ENCODE results near the gene MEGF11. TPM values are rescaled to one million over a fixed set of nuclear protein-coding genes. Genes with fewer than 3 reads are reported as not detected.

The MEGF11 gene
- total RNA-seq, 3 donors from 2014 or later (not counting 1 experiment from before 2014, with no cell fraction given): not detected

GRCh38 chr15:66215811-66216210, 37.7 kb downstream of the MEGF11 start:
- Mint-ChIP-seq H3K9me3 (no peaks in the 10 kb centered on the region), H3K27me3 (ENCODE audit: low read depth in 2 of 2) (peaks cover 0 to 8% of the 10 kb centered on the region in 2 donors)

DNA sequence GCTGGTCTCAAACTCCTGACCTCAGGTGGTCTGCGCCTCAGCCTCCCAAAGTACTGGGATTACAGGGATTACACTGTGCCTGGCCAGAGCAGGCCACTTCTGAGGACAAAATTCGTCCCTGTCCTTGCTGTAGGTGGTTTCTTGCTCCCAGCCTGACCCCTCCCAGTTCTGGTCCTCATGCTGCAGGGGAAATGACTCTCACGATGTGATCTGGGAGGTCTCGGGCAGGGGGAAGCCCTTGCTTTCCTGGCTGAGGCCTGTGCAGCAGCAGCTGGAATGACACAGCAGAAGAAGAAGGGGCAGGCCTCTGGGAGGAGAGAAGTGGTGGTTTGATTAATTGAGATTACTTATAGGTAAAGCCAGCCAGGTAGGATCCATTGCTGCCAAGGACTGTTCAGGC, 39.3 kb downstream of the MEGF11 start:
- intact Hi-C loops (cut with micrococcal nuclease): no loop called here
- Histone ChIP-seq H3K4me3 (ENCODE audit: low read length) (no peak overlapping the region), H3K27me3 (ENCODE audit: control insufficient read depth, insufficient read depth, low read length) (no peaks in the 10 kb centered on the region), H3K4me1 (ENCODE audit: control insufficient read depth, insufficient read depth, low read length) (no peaks in the 10 kb centered on the region), H3K36me3 (ENCODE audit: control insufficient read depth, insufficient read depth, low read length) (no peaks in the 10 kb centered on the region), H3K27ac (ENCODE audit: low read length) (no peak overlapping the region), H3K9me3 (ENCODE audit: control insufficient read depth, insufficient read depth, low read length) (no peaks in the 10 kb centered on the region)
- Mint-ChIP-seq H3K36me3 (no peaks in the 10 kb centered on the region), H3K4me1 (no peaks in the 10 kb centered on the region), H3K9me3 (no peaks in the 10 kb centered on the region), H3K27ac (no peak overlapping the region), H3K4me3 (no peak overlapping the region), H3K27me3 (ENCODE audit: low read depth in 2 of 2) (peaks cover 0 to 6% of the 10 kb centered on the region in 2 donors)
- 45% methylated on average over 4 of the region's 4 CpGs for WGBS (ENCODE audit: insufficient coverage)
- DNase-seq (no peak), ATAC-seq (no peak)
- TF ChIP-seq, protein P1, sequence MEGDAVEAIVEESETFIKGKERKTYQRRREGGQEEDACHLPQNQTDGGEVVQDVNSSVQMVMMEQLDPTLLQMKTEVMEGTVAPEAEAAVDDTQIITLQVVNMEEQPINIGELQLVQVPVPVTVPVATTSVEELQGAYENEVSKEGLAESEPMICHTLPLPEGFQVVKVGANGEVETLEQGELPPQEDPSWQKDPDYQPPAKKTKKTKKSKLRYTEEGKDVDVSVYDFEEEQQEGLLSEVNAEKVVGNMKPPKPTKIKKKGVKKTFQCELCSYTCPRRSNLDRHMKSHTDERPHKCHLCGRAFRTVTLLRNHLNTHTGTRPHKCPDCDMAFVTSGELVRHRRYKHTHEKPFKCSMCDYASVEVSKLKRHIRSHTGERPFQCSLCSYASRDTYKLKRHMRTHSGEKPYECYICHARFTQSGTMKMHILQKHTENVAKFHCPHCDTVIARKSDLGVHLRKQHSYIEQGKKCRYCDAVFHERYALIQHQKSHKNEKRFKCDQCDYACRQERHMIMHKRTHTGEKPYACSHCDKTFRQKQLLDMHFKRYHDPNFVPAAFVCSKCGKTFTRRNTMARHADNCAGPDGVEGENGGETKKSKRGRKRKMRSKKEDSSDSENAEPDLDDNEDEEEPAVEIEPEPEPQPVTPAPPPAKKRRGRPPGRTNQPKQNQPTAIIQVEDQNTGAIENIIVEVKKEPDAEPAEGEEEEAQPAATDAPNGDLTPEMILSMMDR (IDR thresholded peaks at IDR 0.05): no peak

More at GRCh38 chr15:66215811-66216210, 37.7 kb downstream of the MEGF11 start:
- H3K36me3 ChIP-seq (ENCODE audit: control insufficient read depth, insufficient read depth, low read length): no peaks in the 10 kb centered on the region
- Mint-ChIP-seq H3K36me3 (no peaks in the 10 kb centered on the region), H3K27ac (no peak overlapping the region), H3K4me3 (no peak overlapping the region), H3K4me1 (no peaks in the 10 kb centered on the region)
- no peaks in the 10 kb centered on the region for H3K9me3 ChIP-seq (ENCODE audit: control insufficient read depth, insufficient read depth, low read length)
- ATAC-seq: no peak
- H3K4me3 ChIP-seq (ENCODE audit: low read length): no peak overlapping the region
- H3K27ac ChIP-seq (ENCODE audit: low read length): no peak overlapping the region
- TF ChIP-seq, protein P1 (IDR thresholded peaks at IDR 0.05): no peak
- no peaks in the 10 kb centered on the region for H3K4me1 ChIP-seq (ENCODE audit: control insufficient read depth, insufficient read depth, low read length)
- DNase-seq: no peak
- WGBS (ENCODE audit: insufficient coverage): 87% methylated on average over 4 of the region's 4 CpGs
- intact Hi-C loops (cut with micrococcal nuclease): no loop called here
- no peaks in the 10 kb centered on the region for H3K27me3 ChIP-seq (ENCODE audit: control insufficient read depth, insufficient read depth, low read length)

GRCh38 chr15:66212563-66212921, 41.0 kb downstream of the MEGF11 start:
- DNase-seq: no peak
- 51% methylated on average over 5 of the region's 5 CpGs for WGBS (ENCODE audit: insufficient coverage)
- Mint-ChIP-seq H3K4me3 (no peak overlapping the region), H3K27ac (no peak overlapping the region), H3K27me3 (ENCODE audit: low read depth in 2 of 2) (peaks cover 6 to 7% of the 10 kb centered on the region in 2 donors), H3K9me3 (no peaks in the 10 kb centered on the region), H3K36me3 (no peaks in the 10 kb centered on the region), H3K4me1 (no peaks in the 10 kb centered on the region)
- Histone ChIP-seq H3K4me1 (ENCODE audit: control insufficient read depth, insufficient read depth, low read length) (no peaks in the 10 kb centered on the region), H3K36me3 (ENCODE audit: control insufficient read depth, insufficient read depth, low read length) (no peaks in the 10 kb centered on the region), H3K4me3 (ENCODE audit: low read length) (no peak overlapping the region), H3K9me3 (ENCODE audit: control insufficient read depth, insufficient read depth, low read length) (no peaks in the 10 kb centered on the region), H3K27ac (ENCODE audit: low read length) (no peak overlapping the region), H3K27me3 (ENCODE audit: control insufficient read depth, insufficient read depth, low read length) (no peaks in the 10 kb centered on the region)
- intact Hi-C loops (cut with micrococcal nuclease): no loop called here
- peak in 1 of 3 donors; percentile 11 for ATAC-seq
- TF ChIP-seq, protein P1 (IDR thresholded peaks at IDR 0.05): no peak
